Liver (tissue), 9 donors: ENCODE measurements around the gene PLAA. TPM values are rescaled to one million over a fixed set of nuclear protein-coding genes. Genes with fewer than 3 reads are reported as not detected.

Source experiments
- DNase-seq: peaks from one replicate; pipeline ENCODE4 v3.0.0-alpha.2; 2017; ENCODE audit warnings: low spot score
- H3K27ac ChIP-seq, 2 donors: one replicate each; pipeline ENCODE4 v1.7.0; 2013; ENCODE audit warnings: inconsistent platforms in 2 of 2, low read length in 2 of 2, control low read depth in 1 of 2, low read depth in 1 of 2, mild to moderate bottlenecking in 1 of 2
- H3K27me3 ChIP-seq, 4 donors: one replicate each; pipeline versions ENCODE4 v1.6.1 to v1.7.0; 2013; ENCODE audit warnings: low read length in 3 of 4, inconsistent platforms in 1 of 4, mild to moderate bottlenecking in 1 of 4, moderate library complexity in 1 of 4; ENCODE audit not compliant: control insufficient read depth in 4 of 4, insufficient read depth in 4 of 4
- H3K36me3 ChIP-seq, 4 donors: one replicate each; pipeline versions ENCODE4 v1.6.1 to v1.7.0; 2013; ENCODE audit warnings: low read length in 3 of 4, mild to moderate bottlenecking in 3 of 4, low read depth in 1 of 4, moderate library complexity in 1 of 4; ENCODE audit not compliant: control insufficient read depth in 4 of 4, insufficient read depth in 3 of 4
- H3K4me1 ChIP-seq, 4 donors: one replicate each; pipeline versions ENCODE4 v1.6.1 to v1.7.0; 2013; ENCODE audit warnings: low read length in 3 of 4, mild to moderate bottlenecking in 3 of 4, moderate library complexity in 1 of 4; ENCODE audit not compliant: control insufficient read depth in 4 of 4, insufficient read depth in 4 of 4
- H3K4me3 ChIP-seq, 3 donors: one replicate each; pipeline versions ENCODE4 v1.6.1 to v1.7.0; 2013; ENCODE audit warnings: low read length in 3 of 3, control low read depth in 1 of 3, low read depth in 1 of 3, mild to moderate bottlenecking in 1 of 3
- H3K9ac ChIP-seq, 2 donors: one replicate each; pipeline ENCODE4 v1.7.0; 2013; ENCODE audit warnings: low read length in 2 of 2, mild to moderate bottlenecking in 2 of 2, moderate library complexity in 2 of 2, control low read depth in 1 of 2, low read depth in 1 of 2
- H3K9me3 ChIP-seq, 4 donors: one replicate each; pipeline versions ENCODE4 v1.6.1 to v1.7.0; 2013; ENCODE audit warnings: low read length in 3 of 4; ENCODE audit not compliant: control insufficient read depth in 4 of 4
- ATF3 ChIP-seq: IDR thresholded peaks from 2 replicates; pipeline ENCODE4 v1.6.1; 2016; ENCODE audit warnings: antibody characterized with exemption
- CTCF ChIP-seq: fragments of 150-350 bp; IDR thresholded peaks from 2 replicates; pipeline ENCODE4 v1.5.1; 2017; ENCODE audit warnings: improper control_type of control experiment, low read depth, low read length; ENCODE audit not compliant: missing input control
- EGR1 ChIP-seq, 2 donors: IDR thresholded peaks; 2 replicates each; pipeline ENCODE4 v1.6.1; 2016 to 2018; ENCODE audit warnings: antibody characterized with exemption in 2 of 2, low read depth in 2 of 2
- FOXA1 ChIP-seq: IDR thresholded peaks from 2 replicates; pipeline ENCODE4 v1.6.1; 2016; ENCODE audit warnings: antibody characterized with exemption
- FOXA2 ChIP-seq: IDR thresholded peaks from 2 replicates; pipeline ENCODE4 v1.6.1; 2016; ENCODE audit warnings: antibody characterized with exemption
- GABPA ChIP-seq, 2 donors: IDR thresholded peaks in 1 of 2; conservative IDR thresholded peaks in 1 of 2; 2 replicates each; pipeline ENCODE4 v1.6.1; 2016; ENCODE audit warnings: antibody characterized with exemption in 2 of 2, mild to moderate bottlenecking in 1 of 2, moderate library complexity in 1 of 2
- HNF4A ChIP-seq, 2 donors: conservative IDR thresholded peaks; 2 replicates each; pipeline ENCODE4 v1.6.1; 2016; ENCODE audit warnings: antibody characterized with exemption in 2 of 2, mild to moderate bottlenecking in 2 of 2
- HNF4G ChIP-seq: IDR thresholded peaks from 2 replicates; pipeline ENCODE4 v1.6.1; 2016; ENCODE audit warnings: antibody characterized with exemption
- JUND ChIP-seq, 2 donors: IDR thresholded peaks; 2 replicates each; pipeline ENCODE4 v1.6.1; 2016; ENCODE audit warnings: antibody characterized with exemption in 2 of 2
- MAX ChIP-seq: IDR thresholded peaks from 2 replicates; pipeline ENCODE4 v1.6.1; 2016; ENCODE audit warnings: antibody characterized with exemption
- NR2F2 ChIP-seq: IDR thresholded peaks from 2 replicates; pipeline ENCODE4 v1.6.1; 2016; ENCODE audit warnings: antibody characterized with exemption
- RAD21 ChIP-seq, 2 donors: IDR thresholded peaks; 2 replicates each; pipeline ENCODE4 v1.6.1; 2016; ENCODE audit warnings: antibody characterized with exemption in 2 of 2, mild to moderate bottlenecking in 2 of 2
- REST ChIP-seq: IDR thresholded peaks from 2 replicates; pipeline ENCODE4 v1.6.1; 2016; ENCODE audit warnings: antibody characterized with exemption, mild to moderate bottlenecking
- RXRA ChIP-seq, 2 donors: IDR thresholded peaks; 2 replicates each; pipeline ENCODE4 v1.6.1; 2017 to 2018; ENCODE audit warnings: antibody characterized with exemption in 2 of 2, mild to moderate bottlenecking in 1 of 2
- SP1 ChIP-seq: IDR thresholded peaks from 2 replicates; pipeline ENCODE4 v1.6.1; 2018; ENCODE audit warnings: antibody characterized with exemption, mild to moderate bottlenecking
- TAF1 ChIP-seq: conservative IDR thresholded peaks from 2 replicates; pipeline ENCODE4 v1.6.1; 2016; ENCODE audit warnings: antibody characterized with exemption, mild to moderate bottlenecking
- YY1 ChIP-seq: IDR thresholded peaks from 2 replicates; pipeline ENCODE4 v1.6.1; 2016; ENCODE audit warnings: antibody characterized with exemption, mild to moderate bottlenecking
- ZBTB33 ChIP-seq: IDR thresholded peaks from 2 replicates; pipeline ENCODE4 v1.6.1; 2016; ENCODE audit warnings: antibody characterized with exemption
- WGBS: extraction: QIAGEN DNeasy Blood & Tissue Kit; methylation state at CpG from one replicate; pipeline ENCODE4 v1.1.7; 2013; 5-methylcytosine and 5-hydroxymethylcytosine counted together
- polyA plus RNA-seq, 2 donors: library from polyadenylated mRNA; stranded (reverse) in 1 of 2; unstranded in 1 of 2; fragments of 200-250 nt in 1 of 2; fragments of >200 nt in 1 of 2; fragmentation: Nextera tagmentation in 1 of 2; extraction: Ambion mirVana in 1 of 2; gene quantifications; one replicate each; pipeline versions ENCODE4 v1.2.1 to v1.2.3, GENCODE V29; 2013 to 2015
- total RNA-seq, 2 donors: library from RNA; depleted of rRNA; stranded (reverse); fragments of >200 nt; gene quantifications; one replicate each; pipeline ENCODE4 v1.2.3, GENCODE V29; 2014
- donor health status: healthy.
- donor health status: healthy.
- donor health status: healthy.
- donor health status: healthy.
- donor health status: healthy.

Gene PLAA
- total and polyA plus RNA-seq, 4 donors: 7.5 to 29.5 (median 19.2) TPM

- WGBS: 22% methylated on average over 7 of the region's 7 CpGs
- H3K27me3 ChIP-seq: no peaks in the 10 kb centered on the region
- peaks cover 0 to 4% (median 0%) of the 10 kb centered on the region in 4 donors for H3K9me3 ChIP-seq
- DNase-seq: no peak
- H3K4me1 ChIP-seq: peaks cover 0 to 16% (median 9%) of the 10 kb centered on the region in 4 donors
- H3K9ac ChIP-seq: peak overlapping the region; percentile 83 to 87
- TF ChIP-seq FOXA2 (no peak), ZBTB33 (peak; percentile 9)
- H3K4me3 ChIP-seq: peak overlapping the region; percentile 92 to 98 (median 94)
- H3K36me3 ChIP-seq: peaks cover 0 to 2% (median 0%) of the 10 kb centered on the region in 4 donors
- peak overlapping the region; percentile 98 to 99 for H3K27ac ChIP-seq
Measured at GRCh38 chr9:26893030-26893676, 53.9 kb downstream of the PLAA start.

- peak within 1 kb of the TSS; percentile 92 to 98 (median 94) for H3K4me3 ChIP-seq
- DNase-seq: peak; percentile 92
- peaks cover 0 to 17% (median 10%) of the 10 kb centered on the region in 4 donors for H3K4me1 ChIP-seq
- H3K9ac ChIP-seq: peak within 1 kb of the TSS; percentile 86 to 87
- H3K36me3 ChIP-seq: peaks cover 0 to 2% (median 0%) of the 10 kb centered on the region in 4 donors
- no peaks in the 10 kb centered on the region for H3K27me3 ChIP-seq
- peaks cover 0 to 4% (median 0%) of the 10 kb centered on the region in 4 donors for H3K9me3 ChIP-seq
- under 1% methylated on average over 70 of the region's 70 CpGs for WGBS
- peak within 1 kb of the TSS; percentile 98 to 99 for H3K27ac ChIP-seq
- TF ChIP-seq HNF4G (no peak), RXRA (IDR thresholded peaks at IDR 0.05) (peak; percentile 47 to 50), FOXA1 (no peak), CTCF (no peak), NR2F2 (no peak), TAF1 (peak; percentile 90), EGR1 (IDR thresholded peaks at IDR 0.05; ENCODE audit: low read depth in 2 of 2) (peak; percentile 97), HNF4A (conservative IDR thresholded peaks at IDR 0.05) (peak in 1 of 2 donors; percentile 9), MAX (peak; percentile 75), ATF3 (peak; percentile 20), FOXA2 (no peak), ZBTB33 (peak; percentile 78), GABPA (IDR thresholded peaks at IDR 0.05 in 1 of 2, conservative IDR thresholded peaks at IDR 0.05 in 1 of 2) (peak; percentile 86 to 96), JUND (IDR thresholded peaks at IDR 0.05) (no peak), RAD21 (IDR thresholded peaks at IDR 0.05) (peak in 1 of 2 donors; percentile 10), REST (peak; percentile 54), YY1 (peak; percentile 94), SP1 (peak; percentile 67)
Measured at GRCh38 chr9:26892251-26893029, 54.6 kb downstream of the PLAA start, which contains the start of gene CAAP1. TSS of gene CAAP1 (minus strand) at chr9:26892802. CDS start at chr9:26892715, 87 bp downstream.
